Colonic mucosa (tissue), 4 donors: ENCODE data around the gene RASL10B. TPM values are rescaled to one million over a fixed set of nuclear protein-coding genes. Genes with fewer than 3 reads are reported as not detected.

Experiments
- DNase-seq: peaks from one replicate; pipeline ENCODE4 v3.0.0-alpha.2; 2020
- H3K27ac ChIP-seq: fragments of 200-600 bp; one replicate; pipeline ENCODE4 v1.8.0; 2021
- H3K27me3 ChIP-seq: fragments of 200-600 bp; one replicate; pipeline ENCODE4 v1.8.0; 2021
- H3K36me3 ChIP-seq: fragments of 200-600 bp; one replicate; pipeline ENCODE4 v1.8.0; 2021
- H3K4me1 ChIP-seq: fragments of 200-600 bp; one replicate; pipeline ENCODE4 v1.8.0; 2021; ENCODE audit warnings: mild to moderate bottlenecking
- H3K4me3 ChIP-seq: fragments of 200-600 bp; one replicate; pipeline ENCODE4 v1.8.0; 2021
- H3K9ac ChIP-seq, 2 donors: one replicate each; pipeline ENCODE4 v1.7.0; 2013; ENCODE audit warnings: control low read depth in 2 of 2, low read depth in 2 of 2, low read length in 2 of 2
- H3K9me3 ChIP-seq: fragments of 200-600 bp; one replicate; pipeline ENCODE4 v1.8.0; 2021
- intact Hi-C: fragments of 100-400 bp; cut with DNase I; formaldehyde crosslinking; loops from one replicate; pipeline ENCODE4 v1.14.1; 2022
- total RNA-seq, 2 donors: library from RNA; stranded (reverse); fragmentation: NEBNext Ultra II Directional in 1 of 2; extraction: Animal tissue kit (Norgen Biotek cat#: 25700) in 1 of 2; gene quantifications; one replicate each; pipeline ENCODE4 v1.2.1, GENCODE V29; 2021
- TF ChIP-seq, protein P1 (sequence below): fragments of 200-600 bp; IDR thresholded peaks from one replicate; pipeline ENCODE4 v1.8.0; 2022; ENCODE audit warnings: antibody characterized with exemption, mild to moderate bottlenecking
- donor health status: healthy.
- donor health status: DM: no; HTN: no; CAD: no.
- donor health status: DM: no; HTN: no; CAD: no.

The RASL10B gene
- total RNA-seq, 2 donors from 2014 or later = 0.07 to 0.21 TPM

DNA sequence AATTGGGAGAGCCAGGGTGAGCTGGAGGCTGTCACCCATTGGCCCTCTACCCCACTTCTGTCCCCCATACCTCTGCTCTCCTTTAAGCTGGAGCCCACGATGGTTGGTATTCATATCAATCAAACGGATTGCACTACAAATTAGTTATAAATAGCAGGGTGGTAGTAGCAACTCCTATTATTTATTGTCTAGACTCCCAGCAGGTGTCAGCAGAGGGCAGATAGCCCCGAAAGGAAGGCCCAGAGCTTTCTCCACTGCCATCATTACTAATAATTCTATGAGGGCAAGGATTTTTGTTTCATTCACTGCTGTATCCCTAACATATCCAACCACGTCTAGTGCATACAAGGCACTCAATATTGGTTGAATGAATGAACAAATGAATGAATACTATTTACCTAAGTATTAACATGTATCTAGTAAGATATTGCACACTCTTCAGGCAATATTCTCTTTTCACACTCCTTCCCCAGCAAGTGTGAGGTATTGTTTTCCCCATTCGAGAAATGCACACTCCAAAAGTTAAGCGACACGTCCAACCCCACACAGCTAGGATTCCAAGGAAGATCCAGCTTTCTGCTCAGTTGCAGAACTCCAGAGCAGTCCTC, 35.6 kb downstream of the RASL10B start:
- no peak overlapping the region for H3K9ac ChIP-seq
- no peak for DNase-seq
- H3K9me3 ChIP-seq = no peaks in the 10 kb centered on the region
- peaks cover 6% of the 10 kb centered on the region for H3K4me1 ChIP-seq
- intact Hi-C loops = no loop called here
- H3K27ac ChIP-seq = no peak overlapping the region
- no peaks in the 10 kb centered on the region for H3K36me3 ChIP-seq
- H3K4me3 ChIP-seq = no peak overlapping the region
- H3K27me3 ChIP-seq = no peaks in the 10 kb centered on the region
- TF ChIP-seq, protein P1, sequence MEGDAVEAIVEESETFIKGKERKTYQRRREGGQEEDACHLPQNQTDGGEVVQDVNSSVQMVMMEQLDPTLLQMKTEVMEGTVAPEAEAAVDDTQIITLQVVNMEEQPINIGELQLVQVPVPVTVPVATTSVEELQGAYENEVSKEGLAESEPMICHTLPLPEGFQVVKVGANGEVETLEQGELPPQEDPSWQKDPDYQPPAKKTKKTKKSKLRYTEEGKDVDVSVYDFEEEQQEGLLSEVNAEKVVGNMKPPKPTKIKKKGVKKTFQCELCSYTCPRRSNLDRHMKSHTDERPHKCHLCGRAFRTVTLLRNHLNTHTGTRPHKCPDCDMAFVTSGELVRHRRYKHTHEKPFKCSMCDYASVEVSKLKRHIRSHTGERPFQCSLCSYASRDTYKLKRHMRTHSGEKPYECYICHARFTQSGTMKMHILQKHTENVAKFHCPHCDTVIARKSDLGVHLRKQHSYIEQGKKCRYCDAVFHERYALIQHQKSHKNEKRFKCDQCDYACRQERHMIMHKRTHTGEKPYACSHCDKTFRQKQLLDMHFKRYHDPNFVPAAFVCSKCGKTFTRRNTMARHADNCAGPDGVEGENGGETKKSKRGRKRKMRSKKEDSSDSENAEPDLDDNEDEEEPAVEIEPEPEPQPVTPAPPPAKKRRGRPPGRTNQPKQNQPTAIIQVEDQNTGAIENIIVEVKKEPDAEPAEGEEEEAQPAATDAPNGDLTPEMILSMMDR = peak; percentile 33

DNA sequence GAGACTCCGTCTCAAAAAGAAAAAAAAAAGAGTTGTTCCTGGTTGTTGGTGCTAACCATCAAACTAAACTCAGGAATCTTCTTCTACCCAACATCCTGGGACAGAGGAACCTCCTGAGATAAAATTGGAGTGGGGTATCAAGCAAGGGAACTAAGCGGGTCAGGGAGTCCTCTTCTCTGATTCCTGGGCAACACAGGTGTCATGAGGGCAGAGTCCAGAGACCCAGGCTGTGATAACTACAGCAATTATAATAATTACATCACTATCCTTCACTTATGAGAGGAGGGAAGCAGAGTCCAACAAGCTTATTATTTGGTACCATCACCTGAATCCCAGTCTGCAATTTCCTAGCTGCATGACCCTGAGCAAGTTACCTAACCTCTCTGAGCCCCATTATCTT, 37.4 kb downstream of the RASL10B start:
- Histone ChIP-seq H3K9me3 (no peaks in the 10 kb centered on the region), H3K36me3 (no peaks in the 10 kb centered on the region), H3K9ac (no peak overlapping the region), H3K27ac (no peak overlapping the region), H3K4me1 (peaks cover 6% of the 10 kb centered on the region), H3K4me3 (no peak overlapping the region), H3K27me3 (no peaks in the 10 kb centered on the region)
- TF ChIP-seq, protein P1 = no peak
- intact Hi-C loops = no loop called here
- no peak for DNase-seq

DNA sequence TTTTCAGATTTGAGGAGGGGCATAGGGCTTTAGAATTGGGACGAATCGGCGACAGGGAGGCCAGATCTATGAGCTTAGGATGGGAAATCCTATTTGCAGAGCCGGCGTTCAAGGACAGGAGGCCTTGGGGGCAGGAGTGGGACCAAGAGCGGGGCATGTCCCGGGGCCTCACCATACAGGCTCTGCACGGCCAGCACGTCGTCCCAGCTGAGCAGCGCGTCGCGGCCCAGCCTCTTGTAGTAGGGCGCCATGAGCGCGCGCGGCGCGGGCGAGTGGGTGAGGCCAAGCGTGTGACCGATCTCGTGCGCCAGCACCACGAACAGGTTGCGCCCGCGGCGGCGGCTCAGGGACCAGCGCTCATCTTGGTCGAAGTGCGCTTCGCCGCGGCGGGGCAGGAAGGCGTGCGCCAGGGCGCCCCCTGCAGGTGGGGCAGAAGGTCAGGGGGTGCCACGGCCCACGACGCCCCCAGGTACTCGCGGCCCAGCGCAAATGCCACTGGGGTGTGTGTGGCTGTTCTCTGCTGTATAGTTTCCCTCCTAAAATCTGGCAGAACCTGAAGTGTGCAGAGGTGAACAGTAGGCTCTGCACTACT, 38.6 kb downstream of the RASL10B start:
- TF ChIP-seq, protein P1 = no peak
- H3K36me3 ChIP-seq = no peaks in the 10 kb centered on the region
- no peak overlapping the region for H3K9ac ChIP-seq
- no peaks in the 10 kb centered on the region for H3K9me3 ChIP-seq
- no peaks in the 10 kb centered on the region for H3K27me3 ChIP-seq
- H3K27ac ChIP-seq = no peak overlapping the region
- DNase-seq = no peak
- intact Hi-C loops = no loop called here
- no peak overlapping the region for H3K4me3 ChIP-seq
- H3K4me1 ChIP-seq = peaks cover 2% of the 10 kb centered on the region

DNA sequence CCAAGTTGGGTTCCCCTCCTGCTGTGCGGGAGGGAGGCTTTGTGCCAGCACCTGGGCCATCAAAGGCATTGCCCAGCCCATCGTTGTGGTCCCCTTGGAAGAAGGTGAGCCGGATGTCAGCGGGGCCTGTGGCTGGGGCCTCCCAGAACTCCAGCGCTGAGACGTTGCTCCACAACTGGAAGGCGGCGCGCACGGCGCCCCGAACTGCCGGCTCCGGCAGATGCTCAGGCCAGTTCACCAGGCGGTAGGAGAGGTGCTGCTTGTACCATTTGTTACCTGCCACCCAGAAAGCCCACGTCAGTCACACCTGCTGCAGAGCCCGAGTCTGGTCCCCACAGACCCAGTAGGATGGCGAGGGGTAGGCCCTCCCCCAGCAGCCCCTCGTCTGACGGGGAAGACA, 41.7 kb downstream of the RASL10B start:
- Histone ChIP-seq H3K9me3 (no peaks in the 10 kb centered on the region), H3K36me3 (no peaks in the 10 kb centered on the region), H3K27me3 (no peaks in the 10 kb centered on the region), H3K4me3 (no peak overlapping the region), H3K9ac (peak overlapping the region in 1 of 2 donors; percentile 66), H3K27ac (no peak overlapping the region), H3K4me1 (no peaks in the 10 kb centered on the region)
- DNase-seq = no peak
- intact Hi-C loops = no loop called here
- TF ChIP-seq, protein P1 = no peak

DNA sequence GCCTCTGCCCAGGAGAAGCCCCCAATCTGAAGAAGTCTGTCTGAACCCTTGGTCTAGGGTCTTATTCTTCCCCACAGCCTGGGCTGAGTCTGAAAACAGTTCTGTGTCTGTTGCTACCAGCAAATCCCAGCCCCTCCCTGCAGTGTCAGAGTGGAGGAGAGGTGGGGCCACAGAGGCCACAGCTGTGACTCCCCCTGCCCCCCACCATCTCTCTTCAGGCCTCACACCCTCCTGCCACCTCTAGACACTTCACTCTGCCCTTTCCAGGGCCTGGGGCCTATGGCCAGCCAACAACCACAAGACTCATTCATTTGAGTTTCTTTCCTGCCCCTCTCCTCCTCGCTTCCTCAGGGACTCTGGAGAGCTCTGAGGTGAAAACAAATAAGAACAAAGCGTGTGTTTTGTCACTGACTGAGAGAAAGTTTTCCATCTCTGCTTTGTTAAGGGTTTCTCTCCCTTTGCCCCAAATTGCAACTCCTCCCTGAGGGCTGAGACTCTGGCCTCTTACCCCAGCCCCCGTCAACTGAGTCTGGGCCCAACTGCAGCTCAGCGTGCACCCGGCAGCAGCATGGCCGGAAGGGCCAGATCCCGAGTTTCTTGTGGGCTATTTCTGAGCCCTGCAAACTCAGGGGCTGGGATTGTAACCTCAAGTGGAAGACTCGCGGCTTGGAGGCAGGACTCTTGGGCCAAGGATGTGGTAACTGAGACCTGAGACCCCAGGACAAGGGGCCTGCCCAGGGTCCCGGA, 42.4 kb downstream of the RASL10B start:
- Histone ChIP-seq H3K36me3 (no peaks in the 10 kb centered on the region), H3K9me3 (no peaks in the 10 kb centered on the region), H3K4me1 (no peaks in the 10 kb centered on the region), H3K27me3 (no peaks in the 10 kb centered on the region), H3K9ac (peak overlapping the region in 1 of 2 donors; percentile 66), H3K4me3 (no peak overlapping the region), H3K27ac (no peak overlapping the region)
- DNase-seq = no peak
- TF ChIP-seq, protein P1 = no peak
- intact Hi-C loops = no loop called here
